Ishikawa (cell line): Measurements from ENCODE around the gene SMTNL1.

ENCODE experiments used
- CEBPB ChIP-seq: IDR thresholded peaks from 2 replicates; pipeline ENCODE4 v1.6.1; 2012
- EGR1 ChIP-seq: IDR thresholded peaks from 2 replicates; pipeline ENCODE4 v1.6.1; 2012
- EP300 ChIP-seq: IDR thresholded peaks from 2 replicates; pipeline ENCODE4 v1.6.1; 2012; ENCODE audit warnings: borderline replicate concordance
- FOXM1 ChIP-seq: IDR thresholded peaks from 2 replicates; pipeline ENCODE4 v1.6.1; 2012; ENCODE audit warnings: low read depth, borderline replicate concordance
- NFIC ChIP-seq: IDR thresholded peaks from 2 replicates; pipeline ENCODE4 v1.6.1; 2012
- RAD21 ChIP-seq: IDR thresholded peaks from 2 replicates; pipeline ENCODE4 v1.6.1; 2012; ENCODE audit warnings: low read depth
- TAF1 ChIP-seq: IDR thresholded peaks from 2 replicates; pipeline ENCODE4 v1.6.1; 2012; ENCODE audit warnings: low read depth, mild to moderate bottlenecking
- TEAD4 ChIP-seq: IDR thresholded peaks from 2 replicates; pipeline ENCODE4 v1.6.1; 2012
- YY1 ChIP-seq: IDR thresholded peaks from 2 replicates; pipeline ENCODE4 v1.6.1; 2012; ENCODE audit warnings: low read depth
- ZBTB7A ChIP-seq: IDR thresholded peaks from 2 replicates; pipeline ENCODE4 v1.6.1; 2012; ENCODE audit warnings: low read depth
- TF ChIP-seq, protein P1 (sequence below): IDR thresholded peaks from 2 replicates; pipeline ENCODE4 v1.6.1; 2012
- TF ChIP-seq, protein P2 (sequence below): IDR thresholded peaks from 2 replicates; pipeline ENCODE4 v1.6.1; 2012; ENCODE audit warnings: low read depth, mild to moderate bottlenecking
- TF ChIP-seq, protein P3 (sequence below): IDR thresholded peaks from 2 replicates; pipeline ENCODE4 v1.6.1; 2012

DNA sequence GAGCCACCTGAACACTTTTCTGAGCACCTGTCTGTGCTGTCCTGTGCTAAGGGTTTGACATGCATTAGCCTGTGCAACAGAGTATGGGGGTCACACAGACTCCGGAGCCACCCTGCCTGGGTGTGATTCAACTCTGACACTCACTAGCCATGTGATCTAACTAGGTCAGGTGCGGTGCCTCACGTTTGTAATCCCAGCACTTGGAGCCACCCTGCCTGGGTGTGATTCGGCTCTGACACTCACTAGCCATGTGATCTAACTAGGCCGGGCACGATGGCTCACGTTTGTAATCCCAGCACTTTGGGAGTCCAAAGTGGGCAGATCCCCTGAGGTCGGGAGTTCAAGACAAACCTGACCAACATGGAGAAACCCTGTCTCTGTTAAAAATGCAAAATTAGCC lies 18.6 kb downstream of the SMTNL1 start:
- TF ChIP-seq EP300, result no peak
- no peak for TF ChIP-seq CEBPB
- TF ChIP-seq TAF1, result no peak
- no peak for TF ChIP-seq NFIC
- no peak for TF ChIP-seq EGR1
- no peak for TF ChIP-seq RAD21
- TF ChIP-seq ZBTB7A, result no peak
- TF ChIP-seq, protein P1, sequence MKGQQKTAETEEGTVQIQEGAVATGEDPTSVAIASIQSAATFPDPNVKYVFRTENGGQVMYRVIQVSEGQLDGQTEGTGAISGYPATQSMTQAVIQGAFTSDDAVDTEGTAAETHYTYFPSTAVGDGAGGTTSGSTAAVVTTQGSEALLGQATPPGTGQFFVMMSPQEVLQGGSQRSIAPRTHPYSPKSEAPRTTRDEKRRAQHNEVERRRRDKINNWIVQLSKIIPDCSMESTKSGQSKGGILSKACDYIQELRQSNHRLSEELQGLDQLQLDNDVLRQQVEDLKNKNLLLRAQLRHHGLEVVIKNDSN, result no peak
- TF ChIP-seq, protein P2, sequence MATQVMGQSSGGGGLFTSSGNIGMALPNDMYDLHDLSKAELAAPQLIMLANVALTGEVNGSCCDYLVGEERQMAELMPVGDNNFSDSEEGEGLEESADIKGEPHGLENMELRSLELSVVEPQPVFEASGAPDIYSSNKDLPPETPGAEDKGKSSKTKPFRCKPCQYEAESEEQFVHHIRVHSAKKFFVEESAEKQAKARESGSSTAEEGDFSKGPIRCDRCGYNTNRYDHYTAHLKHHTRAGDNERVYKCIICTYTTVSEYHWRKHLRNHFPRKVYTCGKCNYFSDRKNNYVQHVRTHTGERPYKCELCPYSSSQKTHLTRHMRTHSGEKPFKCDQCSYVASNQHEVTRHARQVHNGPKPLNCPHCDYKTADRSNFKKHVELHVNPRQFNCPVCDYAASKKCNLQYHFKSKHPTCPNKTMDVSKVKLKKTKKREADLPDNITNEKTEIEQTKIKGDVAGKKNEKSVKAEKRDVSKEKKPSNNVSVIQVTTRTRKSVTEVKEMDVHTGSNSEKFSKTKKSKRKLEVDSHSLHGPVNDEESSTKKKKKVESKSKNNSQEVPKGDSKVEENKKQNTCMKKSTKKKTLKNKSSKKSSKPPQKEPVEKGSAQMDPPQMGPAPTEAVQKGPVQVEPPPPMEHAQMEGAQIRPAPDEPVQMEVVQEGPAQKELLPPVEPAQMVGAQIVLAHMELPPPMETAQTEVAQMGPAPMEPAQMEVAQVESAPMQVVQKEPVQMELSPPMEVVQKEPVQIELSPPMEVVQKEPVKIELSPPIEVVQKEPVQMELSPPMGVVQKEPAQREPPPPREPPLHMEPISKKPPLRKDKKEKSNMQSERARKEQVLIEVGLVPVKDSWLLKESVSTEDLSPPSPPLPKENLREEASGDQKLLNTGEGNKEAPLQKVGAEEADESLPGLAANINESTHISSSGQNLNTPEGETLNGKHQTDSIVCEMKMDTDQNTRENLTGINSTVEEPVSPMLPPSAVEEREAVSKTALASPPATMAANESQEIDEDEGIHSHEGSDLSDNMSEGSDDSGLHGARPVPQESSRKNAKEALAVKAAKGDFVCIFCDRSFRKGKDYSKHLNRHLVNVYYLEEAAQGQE, result no peak
- no peak for TF ChIP-seq YY1
- TF ChIP-seq, protein P3, sequence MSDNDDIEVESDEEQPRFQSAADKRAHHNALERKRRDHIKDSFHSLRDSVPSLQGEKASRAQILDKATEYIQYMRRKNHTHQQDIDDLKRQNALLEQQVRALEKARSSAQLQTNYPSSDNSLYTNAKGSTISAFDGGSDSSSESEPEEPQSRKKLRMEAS, result no peak
- no peak for TF ChIP-seq FOXM1
- TF ChIP-seq TEAD4, result no peak
